Measurements from ENCODE around the gene CCSER1.

GRCh38 chr4:90120815-90121214 is 6.4 kb upstream of the CCSER1 start:
- no peak for TF ChIP-seq CTCF (IDR thresholded peaks at IDR 0.05)
- no peak for TF ChIP-seq REST (IDR thresholded peaks at IDR 0.05; ENCODE audit: insufficient read depth in 1 of 2, low read depth in 2 of 2, low read length in 1 of 2)
